Progenitor cell of endocrine pancreas (in vitro differentiated cells): Measurements from ENCODE around the gene SH2D3A. TPM values are rescaled to one million over a fixed set of nuclear protein-coding genes. Genes with fewer than 3 reads are reported as not detected.
"Not testable (repeated sequence)": the region's sequence is repeated elsewhere in the genome, so short reads cannot be mapped to it uniquely, and the experiment has no call there.

Experiments
- DNase-seq: peaks from one replicate; pipeline ENCODE4 v3.0.0; 2021; ENCODE audit warnings: low spot score; ENCODE audit not compliant: unreplicated experiment
- H3K27ac Mint-ChIP-seq: 2 replicates; pipeline ENCODE4 v1.8.0; 2021; ENCODE audit warnings: mild to moderate bottlenecking, moderate library complexity, mixed read lengths
- H3K27me3 Mint-ChIP-seq: 2 replicates; pipeline ENCODE4 v1.8.0; 2021; ENCODE audit warnings: mixed read lengths
- H3K36me3 Mint-ChIP-seq: 2 replicates; pipeline ENCODE4 v1.8.0; 2022; ENCODE audit warnings: mixed read lengths; ENCODE audit not compliant: insufficient read depth
- H3K4me1 Mint-ChIP-seq: 2 replicates; pipeline ENCODE4 v1.8.0; 2021; ENCODE audit warnings: low read depth, mixed read lengths
- H3K4me3 Mint-ChIP-seq: 2 replicates; pipeline ENCODE4 v1.8.0; 2021; ENCODE audit warnings: low read depth, mild to moderate bottlenecking, moderate library complexity, mixed read lengths
- H3K9me3 Mint-ChIP-seq: 2 replicates; pipeline ENCODE4 v1.8.0; 2021; ENCODE audit warnings: low read depth, mixed read lengths
- total RNA-seq: library from RNA; stranded (reverse); gene quantifications from 2 replicates; pipeline ENCODE4 v1.2.1, GENCODE V29; 2021
- TF ChIP-seq, protein P1 (sequence below): fragments of 200-600 bp; sonication (generic); IDR thresholded peaks from one replicate; pipeline ENCODE4 v1.5.0; 2021; ENCODE audit warnings: antibody characterized with exemption, mild to moderate bottlenecking; ENCODE audit not compliant: unreplicated experiment

The SH2D3A gene
- total RNA-seq, 1 donor from 2014 or later = 19.8 TPM

DNA sequence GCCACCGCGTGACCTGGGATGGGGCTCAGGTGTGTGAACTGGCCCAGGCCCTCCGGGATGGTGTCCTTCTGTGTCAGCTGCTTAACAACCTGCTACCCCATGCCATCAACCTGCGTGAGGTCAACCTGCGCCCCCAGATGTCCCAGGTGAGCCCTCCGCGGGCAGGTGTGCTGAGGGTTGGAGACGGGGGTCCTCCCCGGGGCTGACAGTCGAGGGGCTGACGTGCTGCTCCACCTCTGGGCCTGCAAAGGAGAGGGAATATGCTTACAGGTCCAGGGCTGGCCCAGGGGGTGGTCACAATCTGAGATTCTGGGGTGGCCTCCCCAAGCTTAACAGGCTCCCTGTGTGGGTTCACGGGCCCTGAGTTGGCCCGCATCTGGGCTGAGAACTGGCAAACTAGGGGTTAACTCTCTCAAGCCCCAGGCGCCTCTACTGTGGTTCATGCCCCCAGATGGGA, 5.7 kb upstream of the SH2D3A start:
- Mint-ChIP-seq H3K36me3 (no peaks in the 10 kb centered on the region), H3K9me3 (peaks cover 4% of the 10 kb centered on the region), H3K27me3 (peaks cover 15% of the 10 kb centered on the region), H3K4me1 (no peaks in the 10 kb centered on the region), H3K27ac (no peak overlapping the region), H3K4me3 (no peak overlapping the region)
- TF ChIP-seq, protein P1, sequence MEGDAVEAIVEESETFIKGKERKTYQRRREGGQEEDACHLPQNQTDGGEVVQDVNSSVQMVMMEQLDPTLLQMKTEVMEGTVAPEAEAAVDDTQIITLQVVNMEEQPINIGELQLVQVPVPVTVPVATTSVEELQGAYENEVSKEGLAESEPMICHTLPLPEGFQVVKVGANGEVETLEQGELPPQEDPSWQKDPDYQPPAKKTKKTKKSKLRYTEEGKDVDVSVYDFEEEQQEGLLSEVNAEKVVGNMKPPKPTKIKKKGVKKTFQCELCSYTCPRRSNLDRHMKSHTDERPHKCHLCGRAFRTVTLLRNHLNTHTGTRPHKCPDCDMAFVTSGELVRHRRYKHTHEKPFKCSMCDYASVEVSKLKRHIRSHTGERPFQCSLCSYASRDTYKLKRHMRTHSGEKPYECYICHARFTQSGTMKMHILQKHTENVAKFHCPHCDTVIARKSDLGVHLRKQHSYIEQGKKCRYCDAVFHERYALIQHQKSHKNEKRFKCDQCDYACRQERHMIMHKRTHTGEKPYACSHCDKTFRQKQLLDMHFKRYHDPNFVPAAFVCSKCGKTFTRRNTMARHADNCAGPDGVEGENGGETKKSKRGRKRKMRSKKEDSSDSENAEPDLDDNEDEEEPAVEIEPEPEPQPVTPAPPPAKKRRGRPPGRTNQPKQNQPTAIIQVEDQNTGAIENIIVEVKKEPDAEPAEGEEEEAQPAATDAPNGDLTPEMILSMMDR = no peak
- DNase-seq = no peak

DNA sequence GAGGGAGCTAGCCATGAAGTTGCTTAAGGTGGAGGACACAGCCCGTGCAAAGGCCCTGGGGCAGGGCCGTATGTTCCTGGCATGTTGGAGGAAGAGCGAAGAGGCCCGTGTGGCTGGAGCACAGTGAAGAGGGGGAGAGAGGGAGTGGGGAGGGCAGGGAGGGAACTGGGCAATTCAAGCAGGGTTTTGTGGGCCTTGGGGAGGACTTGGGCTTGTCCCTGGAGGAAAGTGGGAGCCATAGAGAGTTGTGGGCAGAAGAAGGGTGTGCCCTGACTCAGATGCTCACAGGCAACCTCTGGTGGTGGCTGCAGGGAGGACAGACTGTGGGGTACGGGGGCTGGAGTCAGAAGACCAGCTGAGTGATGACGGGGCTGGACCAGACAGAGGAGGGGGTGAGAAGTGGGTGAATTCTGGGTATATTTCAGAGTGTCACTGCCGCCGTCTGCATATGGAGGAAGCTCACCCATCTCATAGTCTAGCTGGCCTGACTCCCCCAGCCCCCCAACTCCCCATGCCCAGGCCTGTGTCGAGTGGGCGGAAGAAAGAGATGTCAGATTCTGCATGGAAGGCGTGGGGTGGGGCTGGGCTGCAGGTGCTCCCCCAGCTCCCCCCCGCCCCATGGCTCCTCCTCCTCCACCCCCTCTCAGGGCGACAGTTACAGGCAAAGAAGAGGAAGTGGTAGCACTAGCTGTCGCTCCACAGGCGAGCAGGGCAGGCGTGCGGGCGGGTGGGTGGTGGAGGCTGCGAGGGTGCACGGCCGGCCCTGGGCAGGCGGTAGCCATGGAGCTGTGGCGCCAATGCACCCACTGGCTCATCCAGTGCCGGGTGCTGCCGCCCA, 5.0 kb upstream of the SH2D3A start, which contains the start of gene VAV1:
Gene VAV1 (plus strand): TSS at position 681 of the 838 bp plus-strand sequence. CDS start 100 bp downstream, at position 781.
- H3K4me3 Mint-ChIP-seq = no peak within 1 kb of the TSS
- TF ChIP-seq, protein P1 = peak; percentile 18
- no peaks in the 10 kb centered on the region for H3K36me3 Mint-ChIP-seq
- H3K9me3 Mint-ChIP-seq = peaks cover 4% of the 10 kb centered on the region
- H3K27ac Mint-ChIP-seq = no peak within 1 kb of the TSS
- no peak for DNase-seq
- H3K27me3 Mint-ChIP-seq = peaks cover 13% of the 10 kb centered on the region
- H3K4me1 Mint-ChIP-seq = peaks cover 2% of the 10 kb centered on the region

GRCh38 chr19:6771648-6772027, 4.4 kb upstream of the SH2D3A start:
- DNase-seq, H3K4me1 Mint-ChIP-seq, H3K4me3 Mint-ChIP-seq, H3K9me3 Mint-ChIP-seq, H3K27ac Mint-ChIP-seq, H3K36me3 Mint-ChIP-seq: not testable (repeated sequence)
- peaks cover 10% of the 10 kb centered on the region for H3K27me3 Mint-ChIP-seq

GRCh38 chr19:6769006-6769619, 1.9 kb upstream of the SH2D3A start:
- TF ChIP-seq, protein P1 = peak; percentile 42
- no peak for DNase-seq
- Mint-ChIP-seq H3K27me3 (peaks cover 10% of the 10 kb centered on the region), H3K36me3 (no peaks in the 10 kb centered on the region), H3K9me3 (no peaks in the 10 kb centered on the region), H3K4me3 (no peak overlapping the region), H3K4me1 (peaks cover 18% of the 10 kb centered on the region), H3K27ac (no peak overlapping the region)

GRCh38 chr19:6768236-6768785, 1.1 kb upstream of the SH2D3A start:
- H3K27me3 Mint-ChIP-seq = peaks cover 10% of the 10 kb centered on the region
- H3K9me3 Mint-ChIP-seq = no peaks in the 10 kb centered on the region
- DNase-seq = no peak
- TF ChIP-seq, protein P1 = no peak
- H3K36me3 Mint-ChIP-seq = no peaks in the 10 kb centered on the region
- peaks cover 18% of the 10 kb centered on the region for H3K4me1 Mint-ChIP-seq
- H3K4me3 Mint-ChIP-seq = peak overlapping the region; percentile 79
- no peak overlapping the region for H3K27ac Mint-ChIP-seq
